Tibial nerve (tissue), 4 donors: ENCODE results near the gene CCDC13.

Source experiments
- CTCF ChIP-seq, 5 experiments: fragments of 200-600 bp in 3 of 5; fragments of 450-650 bp in 2 of 5; sonication (generic) in 3 of 5; IDR thresholded peaks; one replicate each; pipeline ENCODE4 v1.5.1; 2016 to 2019; ENCODE audit warnings: antibody characterized with exemption in 5 of 5, mild to moderate bottlenecking in 3 of 5, moderate library complexity in 2 of 5
- EP300 ChIP-seq, 2 donors: sonication (generic); formaldehyde crosslinking; IDR thresholded peaks; one replicate each; pipeline ENCODE4 v1.6.1; 2017; ENCODE audit warnings: antibody characterized with exemption in 2 of 2, mild to moderate bottlenecking in 1 of 2
- POLR2A ChIP-seq, 2 donors: fragments of 450-650 bp; IDR thresholded peaks; one replicate each; pipeline ENCODE4 v1.6.1; 2017; ENCODE audit warnings: antibody characterized with exemption in 2 of 2, mild to moderate bottlenecking in 2 of 2, moderate library complexity in 2 of 2

GRCh38 chr3:42820746-42821051 is 47.6 kb upstream of the CCDC13 start:
- no peak for TF ChIP-seq CTCF (IDR thresholded peaks at IDR 0.05)
- TF ChIP-seq EP300 (IDR thresholded peaks at IDR 0.05) = no peak
- TF ChIP-seq POLR2A (IDR thresholded peaks at IDR 0.05) = no peak
